Fibroblast of mammary gland (primary cell): ENCODE results near the gene GRAMD1B.
A peak's percentile ranks its signal among the peaks of the same experiment; 100 is the strongest.

Experiments used
- DNase-seq: peaks from one replicate; pipeline ENCODE4 v3.0.0-alpha.2; 2010; ENCODE audit warnings: low read depth
- H3K4me3 ChIP-seq: 2 replicates; pipeline ENCODE4 v1.5.1; 2011; ENCODE audit warnings: low read depth, mild to moderate bottlenecking, low read length, moderate library complexity; ENCODE audit not compliant: control insufficient read depth
- CTCF ChIP-seq: conservative IDR thresholded peaks from 2 replicates; pipeline ENCODE4 v1.5.1; 2011; ENCODE audit warnings: low read depth, low read length, inconsistent platforms; ENCODE audit not compliant: control insufficient read depth, insufficient read depth

Gene GRAMD1B

GRCh38 chr11:123587559-123587958, 157.5 kb downstream of the GRAMD1B start:
- no peak for TF ChIP-seq CTCF
- DNase-seq = no peak
- H3K4me3 ChIP-seq = no peak overlapping the region

- no peak overlapping the region for H3K4me3 ChIP-seq
- DNase-seq = no peak
- TF ChIP-seq CTCF = no peak
Measured at GRCh38 chr11:123588117-123588863, 158.2 kb downstream of the GRAMD1B start.

- no peak for DNase-seq
- no peak overlapping the region for H3K4me3 ChIP-seq
- no peak for TF ChIP-seq CTCF
Measured at GRCh38 chr11:123588864-123589262, 158.8 kb downstream of the GRAMD1B start.

- peak; percentile 16 for DNase-seq
- no peak overlapping the region for H3K4me3 ChIP-seq
- TF ChIP-seq CTCF = no peak
Measured at GRCh38 chr11:123590296-123590912, 160.3 kb downstream of the GRAMD1B start.

GRCh38 chr11:123593570-123593969, 163.5 kb downstream of the GRAMD1B start:
- no peak for TF ChIP-seq CTCF
- DNase-seq = no peak
- no peak overlapping the region for H3K4me3 ChIP-seq

- no peak overlapping the region for H3K4me3 ChIP-seq
- DNase-seq = no peak
- no peak for TF ChIP-seq CTCF
Measured at GRCh38 chr11:123594188-123594901, 164.3 kb downstream of the GRAMD1B start.
